Breast epithelium (tissue), 3 donors: Measurements from ENCODE around the gene FARP2.

Experiments
- POLR2A ChIP-seq: fragments of 450-650 bp; IDR thresholded peaks from one replicate; pipeline ENCODE4 v1.6.1; 2016; ENCODE audit warnings: antibody characterized with exemption, mild to moderate bottlenecking, moderate library complexity
- POLR2AphosphoS5 ChIP-seq, 3 donors: sonication (generic); formaldehyde crosslinking; IDR thresholded peaks; one replicate each; pipeline ENCODE4 v1.6.1; 2017; ENCODE audit warnings: antibody characterized with exemption in 3 of 3

- TF ChIP-seq POLR2A (no peak), POLR2AphosphoS5 (IDR thresholded peaks at IDR 0.05) (no peak)
These were observed 149.1 kb downstream of the FARP2 start for GRCh38 chr2:241505086-241505780.
